DOHH2 (cell line): Measurements from ENCODE around the gene KRT14.

Experiments
- EZH2phosphoT487 ChIP-seq: fragments of 200-600 bp; sonication (generic); IDR thresholded peaks from 2 replicates; pipeline ENCODE4 v1.6.1; 2017; ENCODE audit warnings: borderline replicate concordance, mild to moderate bottlenecking, antibody characterized with exemption, low read length, moderate library complexity, mixed read lengths
- TF ChIP-seq, protein P1 (sequence below): fragments of 200-600 bp; sonication (generic); IDR thresholded peaks from one replicate; pipeline ENCODE4 v1.5.1; 2014; ENCODE audit warnings: antibody characterized with exemption, mild to moderate bottlenecking, low read depth, low read length; ENCODE audit not compliant: poor library complexity, severe bottlenecking

DNA sequence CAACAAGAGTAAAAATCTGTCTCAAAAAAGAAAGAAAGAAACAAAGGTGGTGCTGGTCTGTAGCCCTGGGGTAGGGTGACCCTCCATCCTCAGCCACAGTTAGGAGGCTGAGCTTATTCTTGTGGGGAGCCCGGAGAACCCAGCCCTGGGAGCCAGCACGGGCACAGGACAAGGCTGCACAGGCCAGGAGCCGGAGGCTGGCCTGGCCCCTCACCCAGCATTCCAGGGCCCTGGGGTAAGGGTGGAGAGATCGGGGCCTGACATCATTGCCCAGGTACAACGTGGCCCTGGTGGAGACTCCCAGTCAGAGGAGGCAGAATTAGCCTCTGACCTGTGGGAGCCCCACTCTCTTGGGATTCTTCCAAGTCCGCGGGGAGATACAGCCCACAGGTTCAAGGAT, 47.9 kb upstream of the KRT14 start:
- TF ChIP-seq, protein P1, sequence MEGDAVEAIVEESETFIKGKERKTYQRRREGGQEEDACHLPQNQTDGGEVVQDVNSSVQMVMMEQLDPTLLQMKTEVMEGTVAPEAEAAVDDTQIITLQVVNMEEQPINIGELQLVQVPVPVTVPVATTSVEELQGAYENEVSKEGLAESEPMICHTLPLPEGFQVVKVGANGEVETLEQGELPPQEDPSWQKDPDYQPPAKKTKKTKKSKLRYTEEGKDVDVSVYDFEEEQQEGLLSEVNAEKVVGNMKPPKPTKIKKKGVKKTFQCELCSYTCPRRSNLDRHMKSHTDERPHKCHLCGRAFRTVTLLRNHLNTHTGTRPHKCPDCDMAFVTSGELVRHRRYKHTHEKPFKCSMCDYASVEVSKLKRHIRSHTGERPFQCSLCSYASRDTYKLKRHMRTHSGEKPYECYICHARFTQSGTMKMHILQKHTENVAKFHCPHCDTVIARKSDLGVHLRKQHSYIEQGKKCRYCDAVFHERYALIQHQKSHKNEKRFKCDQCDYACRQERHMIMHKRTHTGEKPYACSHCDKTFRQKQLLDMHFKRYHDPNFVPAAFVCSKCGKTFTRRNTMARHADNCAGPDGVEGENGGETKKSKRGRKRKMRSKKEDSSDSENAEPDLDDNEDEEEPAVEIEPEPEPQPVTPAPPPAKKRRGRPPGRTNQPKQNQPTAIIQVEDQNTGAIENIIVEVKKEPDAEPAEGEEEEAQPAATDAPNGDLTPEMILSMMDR, result no peak
- TF ChIP-seq EZH2phosphoT487, result no peak
